Measurements from ENCODE around the gene EXOSC10.

- TF ChIP-seq POLR2A (IDR thresholded peaks at IDR 0.05; ENCODE audit: low read depth, low read length) (no peak), TAF1 (IDR thresholded peaks at IDR 0.05; ENCODE audit: low read depth, low read length) (no peak), POLR2AphosphoS5 (IDR thresholded peaks at IDR 0.05; ENCODE audit: low read depth, low read length) (no peak), POU2F2 (IDR thresholded peaks at IDR 0.05; ENCODE audit: low read depth, low read length) (no peak), PAX5 (IDR thresholded peaks at IDR 0.05; ENCODE audit: insufficient read depth, low read length, severe bottlenecking) (no peak)
Measured at GRCh38 chr1:11026052-11026451, 73.6 kb downstream of the EXOSC10 start.

Data from GM12891 (cell line).